Measurements from ENCODE around the gene IL1RAPL2.

GRCh38 chrX:105098201-105098600 is 532.2 kb downstream of the IL1RAPL2 start:
- TF ChIP-seq CTCF (IDR thresholded peaks at IDR 0.05): no peak
- no peak for TF ChIP-seq EZH2 (IDR thresholded peaks at IDR 0.05; ENCODE audit: borderline replicate concordance, insufficient read depth, low read depth, low read length, poor library complexity, severe bottlenecking)

Measured in B cell (primary cell).